HG03108 (cell line): ENCODE results near the gene ANKS1B.

Experiments
- ATAC-seq: cut with Tn5 transposase; IDR thresholded peaks from one replicate; pipeline ENCODE4 v1.9.1; 2021; ENCODE audit warnings: moderate library complexity; ENCODE audit not compliant: unreplicated experiment

Gene ANKS1B

GRCh38 chr12:98909746-98910145 is 1075.0 kb downstream of the ANKS1B start:
- ATAC-seq = no peak

- no peak for ATAC-seq
Measured at GRCh38 chr12:98908866-98909265, 1075.9 kb downstream of the ANKS1B start.

GRCh38 chr12:98903875-98904274 is 1080.9 kb downstream of the ANKS1B start:
- ATAC-seq = no peak

GRCh38 chr12:98901189-98901588 is 1083.5 kb downstream of the ANKS1B start:
- ATAC-seq = no peak

GRCh38 chr12:98896938-98897337 is 1087.8 kb downstream of the ANKS1B start:
- no peak for ATAC-seq

- ATAC-seq = no peak
Measured at GRCh38 chr12:98895086-98895651, 1089.6 kb downstream of the ANKS1B start.

GRCh38 chr12:98894412-98895085 is 1090.2 kb downstream of the ANKS1B start:
- no peak for ATAC-seq

GRCh38 chr12:98893675-98894411 is 1090.9 kb downstream of the ANKS1B start:
- ATAC-seq = no peak

- ATAC-seq = no peak
Measured at GRCh38 chr12:98893126-98893674, 1091.5 kb downstream of the ANKS1B start.

GRCh38 chr12:98885778-98886177 is 1099.0 kb downstream of the ANKS1B start:
- ATAC-seq = no peak

GRCh38 chr12:98883231-98883630 is 1101.5 kb downstream of the ANKS1B start:
- ATAC-seq = no peak

- ATAC-seq = no peak
Measured at GRCh38 chr12:98882526-98882925, 1102.2 kb downstream of the ANKS1B start.

GRCh38 chr12:98873776-98874175 is 1111.0 kb downstream of the ANKS1B start:
- ATAC-seq = no peak

- no peak for ATAC-seq
Measured at GRCh38 chr12:98870504-98870903, 1114.2 kb downstream of the ANKS1B start.

- ATAC-seq = no peak
Measured at GRCh38 chr12:98869886-98870503, 1114.7 kb downstream of the ANKS1B start.

GRCh38 chr12:98868538-98868937 is 1116.2 kb downstream of the ANKS1B start:
- ATAC-seq = no peak

- no peak for ATAC-seq
Measured at GRCh38 chr12:98868076-98868475, 1116.7 kb downstream of the ANKS1B start.

- ATAC-seq = no peak
Measured at GRCh38 chr12:98864363-98864762, 1120.4 kb downstream of the ANKS1B start.

GRCh38 chr12:98863167-98863566 is 1121.6 kb downstream of the ANKS1B start:
- ATAC-seq = no peak

- ATAC-seq = no peak
Measured at GRCh38 chr12:98861251-98861650, 1123.5 kb downstream of the ANKS1B start.

GRCh38 chr12:98856897-98857540 is 1127.7 kb downstream of the ANKS1B start:
- ATAC-seq = no peak
